GM21529 (cell line): ENCODE measurements around the gene LPIN3.

Experiments used
- ATAC-seq: cut with Tn5 transposase; IDR thresholded peaks from one replicate; pipeline ENCODE4 v1.9.1; 2021; ENCODE audit not compliant: unreplicated experiment

LPIN3 gene

GRCh38 chr20:41364967-41365765 is 24.5 kb downstream of the LPIN3 start:
- ATAC-seq, result no peak

- ATAC-seq, result no peak
Observed at GRCh38 chr20:41365777-41366545, 25.3 kb downstream of the LPIN3 start.

GRCh38 chr20:41366546-41367392 is 26.1 kb downstream of the LPIN3 start, which contains the start of gene EMILIN3:
EMILIN3 (minus strand) TSS chr20:41366818; CDS start chr20:41366634, 184 bp downstream.
- no peak for ATAC-seq

- ATAC-seq, result no peak
Observed at GRCh38 chr20:41367393-41367695, 26.7 kb downstream of the LPIN3 start.

- ATAC-seq, result no peak
Observed at GRCh38 chr20:41367956-41368355, 27.3 kb downstream of the LPIN3 start.

GRCh38 chr20:41369673-41370072 is 29.1 kb downstream of the LPIN3 start:
- ATAC-seq, result peak; percentile 56

GRCh38 chr20:41370176-41370575 is 29.6 kb downstream of the LPIN3 start:
- ATAC-seq, result no peak

GRCh38 chr20:41371371-41371770 is 30.8 kb downstream of the LPIN3 start:
- ATAC-seq, result no peak

GRCh38 chr20:41373251-41373783 is 32.7 kb downstream of the LPIN3 start:
- no peak for ATAC-seq

- no peak for ATAC-seq
Observed at GRCh38 chr20:41373931-41374920, 33.6 kb downstream of the LPIN3 start.

- no peak for ATAC-seq
Observed at GRCh38 chr20:41375846-41376245, 35.2 kb downstream of the LPIN3 start.

- ATAC-seq, result no peak
Observed at GRCh38 chr20:41376349-41376748, 35.7 kb downstream of the LPIN3 start.

- no peak for ATAC-seq
Observed at GRCh38 chr20:41377275-41377674, 36.7 kb downstream of the LPIN3 start.

GRCh38 chr20:41379551-41379950 is 38.9 kb downstream of the LPIN3 start:
- no peak for ATAC-seq

GRCh38 chr20:41380551-41381193 is 40.1 kb downstream of the LPIN3 start:
- ATAC-seq, result no peak

- ATAC-seq, result no peak
Observed at GRCh38 chr20:41382791-41383305, 42.2 kb downstream of the LPIN3 start.

GRCh38 chr20:41386502-41387427 is 46.1 kb downstream of the LPIN3 start:
- ATAC-seq, result no peak

GRCh38 chr20:41387444-41387851 is 46.8 kb downstream of the LPIN3 start:
- ATAC-seq, result no peak
